Brain microvascular endothelial cell (primary cell): ENCODE data around the gene LIMCH1.

Experiments
- DNase-seq: peaks from one replicate; pipeline ENCODE4 v3.0.0-alpha.2; 2020
- H3K27ac ChIP-seq: fragments of 250-450 bp; sonication (Bioruptor Pico); 2 replicates; pipeline ENCODE4 v1.5.1; 2020; ENCODE audit warnings: mild to moderate bottlenecking, moderate library complexity
- H3K27me3 ChIP-seq: fragments of 250-450 bp; sonication (Bioruptor Pico); replicated peaks from 2 replicates; pipeline ENCODE4 v1.5.1; 2020; ENCODE audit warnings: mild to moderate bottlenecking
- H3K36me3 ChIP-seq: fragments of 250-450 bp; sonication (Bioruptor Pico); replicated peaks from 2 replicates; pipeline ENCODE4 v1.5.1; 2020; ENCODE audit warnings: mild to moderate bottlenecking
- H3K4me3 ChIP-seq: 2 replicates; pipeline ENCODE4 v1.5.1; 2011; ENCODE audit warnings: low read depth, mild to moderate bottlenecking, control low read depth, low read length, moderate library complexity
- in situ Hi-C: cut with HindIII; loops from 2 replicates; pipeline ENCODE4 v1.10.0; 2017; ENCODE audit warnings: low sequenced_read_pairs, low pct_ligation_motif_present
- TF ChIP-seq, protein P1 (sequence below): IDR thresholded peaks from 2 replicates; pipeline ENCODE4 v1.5.1; 2011; ENCODE audit warnings: low read depth, mild to moderate bottlenecking, moderate library complexity, low read length, control low read depth, inconsistent platforms; ENCODE audit errors: missing control alignments

LIMCH1 gene

DNA sequence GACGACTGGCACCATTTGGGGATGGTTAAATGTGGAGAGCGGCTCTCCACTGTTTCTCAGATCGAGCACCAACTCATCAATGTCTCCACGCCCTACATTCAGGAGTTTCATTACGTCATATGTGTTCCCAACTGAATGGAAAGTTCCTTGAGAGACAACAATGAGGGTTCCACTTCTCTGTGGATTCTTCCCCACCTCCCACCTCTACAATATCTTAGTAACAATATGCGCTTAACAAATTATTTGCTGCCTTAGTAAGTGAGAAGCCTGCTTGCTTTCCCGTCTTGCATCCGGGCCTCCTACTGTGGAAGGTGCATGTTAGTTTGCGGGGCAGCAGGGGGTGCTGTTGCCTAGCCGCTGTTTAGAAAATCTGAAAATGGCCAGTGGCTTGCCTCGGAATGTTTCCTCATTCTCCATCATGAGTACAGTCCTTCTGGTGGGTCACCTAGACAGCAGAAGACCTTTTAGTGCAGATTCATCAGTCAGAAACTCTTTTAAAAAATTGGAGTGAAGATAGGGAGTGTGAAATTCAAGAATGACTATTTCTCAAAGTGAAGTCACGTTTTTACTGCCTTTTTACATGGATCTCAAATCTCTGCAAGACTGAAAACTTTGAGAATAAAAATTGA is 154.9 kb downstream of the LIMCH1 start:
- H3K27me3 ChIP-seq: peaks cover 10% of the 10 kb centered on the region
- H3K27ac ChIP-seq: no peak overlapping the region
- TF ChIP-seq, protein P1, sequence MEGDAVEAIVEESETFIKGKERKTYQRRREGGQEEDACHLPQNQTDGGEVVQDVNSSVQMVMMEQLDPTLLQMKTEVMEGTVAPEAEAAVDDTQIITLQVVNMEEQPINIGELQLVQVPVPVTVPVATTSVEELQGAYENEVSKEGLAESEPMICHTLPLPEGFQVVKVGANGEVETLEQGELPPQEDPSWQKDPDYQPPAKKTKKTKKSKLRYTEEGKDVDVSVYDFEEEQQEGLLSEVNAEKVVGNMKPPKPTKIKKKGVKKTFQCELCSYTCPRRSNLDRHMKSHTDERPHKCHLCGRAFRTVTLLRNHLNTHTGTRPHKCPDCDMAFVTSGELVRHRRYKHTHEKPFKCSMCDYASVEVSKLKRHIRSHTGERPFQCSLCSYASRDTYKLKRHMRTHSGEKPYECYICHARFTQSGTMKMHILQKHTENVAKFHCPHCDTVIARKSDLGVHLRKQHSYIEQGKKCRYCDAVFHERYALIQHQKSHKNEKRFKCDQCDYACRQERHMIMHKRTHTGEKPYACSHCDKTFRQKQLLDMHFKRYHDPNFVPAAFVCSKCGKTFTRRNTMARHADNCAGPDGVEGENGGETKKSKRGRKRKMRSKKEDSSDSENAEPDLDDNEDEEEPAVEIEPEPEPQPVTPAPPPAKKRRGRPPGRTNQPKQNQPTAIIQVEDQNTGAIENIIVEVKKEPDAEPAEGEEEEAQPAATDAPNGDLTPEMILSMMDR: peak; percentile 97
- H3K4me3 ChIP-seq: no peak overlapping the region
- DNase-seq: peak; percentile 54
- no peaks in the 10 kb centered on the region for H3K36me3 ChIP-seq
- in situ Hi-C loops: no loop called here

DNA sequence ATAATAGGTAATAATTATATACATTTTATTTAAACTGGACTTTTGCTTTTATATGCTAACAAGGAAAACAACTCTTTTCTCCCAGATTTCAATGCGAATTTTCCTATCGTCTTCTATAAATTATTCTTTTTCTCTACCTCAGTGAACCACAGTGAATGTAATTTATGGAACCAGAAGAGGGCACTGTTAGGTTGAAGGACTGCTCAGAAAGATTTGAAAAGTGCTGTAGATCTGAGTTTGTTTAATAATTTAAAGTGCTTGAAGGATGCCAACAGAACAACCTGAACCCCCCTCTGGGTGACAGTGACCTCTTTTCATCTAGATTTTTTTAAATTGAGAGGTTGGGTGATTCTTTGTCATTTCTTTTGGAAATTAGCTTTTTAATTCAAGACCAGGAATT is 155.7 kb downstream of the LIMCH1 start:
- Histone ChIP-seq H3K36me3 (no peaks in the 10 kb centered on the region), H3K4me3 (no peak overlapping the region), H3K27ac (no peak overlapping the region), H3K27me3 (peaks cover 3% of the 10 kb centered on the region)
- peak; percentile 12 for DNase-seq
- in situ Hi-C loops: no loop called here
- TF ChIP-seq, protein P1: peak; percentile 59

DNA sequence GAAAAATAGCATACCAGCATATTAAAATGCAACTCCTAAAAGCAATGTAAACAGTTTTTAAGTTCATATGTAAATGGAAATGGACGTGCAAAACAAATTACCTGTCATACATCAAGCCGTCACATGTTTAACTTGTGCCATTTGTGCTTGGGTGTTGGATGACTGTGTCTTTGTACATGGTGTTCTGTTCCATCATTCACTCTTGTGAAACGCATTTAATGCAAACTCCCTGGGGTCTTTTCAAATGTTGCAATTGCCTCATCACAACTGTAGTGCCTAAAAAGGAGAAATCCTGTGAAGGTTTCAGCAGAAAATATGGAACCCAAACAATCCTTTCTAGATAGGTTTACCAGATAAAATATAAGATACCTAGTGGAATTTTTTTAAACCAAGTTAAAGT is 158.2 kb downstream of the LIMCH1 start:
- in situ Hi-C loops: no loop called here
- Histone ChIP-seq H3K4me3 (no peak overlapping the region), H3K27me3 (peaks cover 3% of the 10 kb centered on the region), H3K27ac (no peak overlapping the region), H3K36me3 (no peaks in the 10 kb centered on the region)
- TF ChIP-seq, protein P1: no peak
- no peak for DNase-seq

DNA sequence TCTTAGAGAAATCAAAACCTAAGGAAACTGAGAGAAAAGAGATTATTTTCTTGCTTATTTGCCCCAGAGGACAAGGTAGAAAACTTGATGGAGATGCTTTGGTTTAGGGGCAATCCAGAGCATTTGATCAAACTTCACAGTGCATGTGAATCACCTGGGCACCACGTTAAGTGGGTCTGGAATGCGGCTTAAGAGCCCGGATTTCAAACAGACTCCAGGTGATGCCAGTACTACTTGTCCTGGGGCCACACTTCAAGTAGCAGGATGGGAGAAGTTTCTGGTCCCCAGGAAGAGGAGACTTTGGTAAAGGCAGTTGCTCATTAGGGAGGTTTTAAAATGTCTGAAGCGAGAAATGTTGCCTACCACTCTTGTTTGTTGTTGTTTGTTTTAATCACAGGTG is 158.8 kb downstream of the LIMCH1 start:
- no peak overlapping the region for H3K27ac ChIP-seq
- H3K36me3 ChIP-seq: no peaks in the 10 kb centered on the region
- DNase-seq: no peak
- H3K4me3 ChIP-seq: no peak overlapping the region
- peaks cover 3% of the 10 kb centered on the region for H3K27me3 ChIP-seq
- in situ Hi-C loops: no loop called here
- TF ChIP-seq, protein P1: no peak

DNA sequence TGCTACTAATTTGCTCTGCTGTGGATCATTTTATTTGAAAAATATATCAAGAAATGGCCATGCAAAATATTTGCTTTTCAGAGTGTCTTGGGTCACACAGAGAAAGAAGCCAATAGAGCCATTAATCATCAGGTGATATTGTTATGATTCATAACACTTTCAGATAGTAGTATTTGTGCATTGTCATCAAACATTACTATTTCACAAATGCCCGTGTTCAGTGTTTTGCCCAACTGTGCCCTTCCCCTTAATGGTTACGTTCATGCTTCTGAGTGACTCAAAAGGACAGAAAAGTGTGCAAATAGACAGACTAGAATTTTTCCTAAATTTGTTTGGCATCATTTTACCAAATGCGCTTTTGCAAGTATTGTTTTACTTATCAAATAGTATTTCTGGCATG is 164.0 kb downstream of the LIMCH1 start:
- Histone ChIP-seq H3K27me3 (no peaks in the 10 kb centered on the region), H3K36me3 (no peaks in the 10 kb centered on the region), H3K27ac (no peak overlapping the region), H3K4me3 (no peak overlapping the region)
- TF ChIP-seq, protein P1: no peak
- in situ Hi-C loops: no loop called here
- DNase-seq: no peak

DNA sequence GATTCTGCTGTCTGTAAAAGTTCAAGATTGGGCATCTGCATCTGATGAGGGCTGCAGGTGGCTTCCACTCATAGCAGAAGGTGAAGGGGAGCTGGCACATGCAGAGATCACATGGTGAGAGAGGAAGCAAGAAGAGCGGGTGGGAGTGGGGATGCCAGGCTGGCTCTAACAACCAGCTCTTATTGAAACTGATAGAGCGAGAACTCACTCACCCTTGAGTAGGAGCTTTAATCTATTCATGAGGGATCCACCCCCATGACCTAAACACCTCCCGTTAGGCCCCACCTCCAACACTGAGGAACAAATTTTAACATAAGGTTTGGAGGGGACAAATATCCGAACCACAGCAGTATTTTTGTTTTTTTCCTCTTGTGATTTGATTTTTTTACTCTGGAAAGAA is 164.8 kb downstream of the LIMCH1 start:
- in situ Hi-C loops: no loop called here
- TF ChIP-seq, protein P1: no peak
- H3K27ac ChIP-seq: no peak overlapping the region
- H3K36me3 ChIP-seq: no peaks in the 10 kb centered on the region
- no peak overlapping the region for H3K4me3 ChIP-seq
- no peak for DNase-seq
- no peaks in the 10 kb centered on the region for H3K27me3 ChIP-seq
